Ramos (cell line): ENCODE data around the gene NKAIN2.

ENCODE experiments used
- in situ Hi-C: fragments of 300-500 bp; cut with MboI; formaldehyde crosslinking; loops from one replicate; pipeline ENCODE4 v1.14.3; 2022; ENCODE audit warnings: low sequenced_read_pairs; ENCODE audit not compliant: unreplicated experiment

The NKAIN2 gene

DNA sequence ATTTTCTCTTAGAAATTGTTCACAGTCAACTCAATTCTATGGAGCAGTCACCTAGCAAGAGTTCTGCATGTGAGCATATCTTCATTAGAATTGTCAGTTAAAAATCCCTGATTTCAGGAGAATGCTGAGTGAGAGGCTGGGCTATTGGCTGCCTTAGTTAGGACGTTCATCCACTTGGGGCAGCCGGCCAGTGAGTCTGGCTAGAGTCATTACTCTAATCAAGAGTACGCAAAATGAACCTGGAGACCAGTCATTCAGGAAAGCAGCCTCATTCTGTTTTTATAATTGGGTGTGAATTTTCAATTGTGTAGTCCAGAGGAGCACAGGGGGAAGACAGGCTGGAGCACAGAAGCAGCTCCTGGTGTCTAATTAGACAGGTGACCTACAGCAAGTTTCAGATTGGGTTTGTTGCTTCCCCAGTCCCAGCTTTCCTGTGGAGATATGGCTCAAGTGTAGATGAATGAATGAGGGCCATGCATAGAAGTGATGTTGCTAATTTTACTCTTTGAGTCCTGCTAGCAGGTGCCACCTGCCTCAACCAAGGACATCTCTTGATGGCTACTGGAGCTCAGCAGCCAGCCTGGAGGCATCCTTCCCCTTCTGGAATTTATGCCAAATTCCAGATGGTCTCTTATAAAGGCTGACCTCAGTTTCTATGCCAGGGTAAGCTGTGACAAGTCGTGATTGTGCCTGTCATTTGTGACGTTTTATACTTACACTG, 265.7 kb downstream of the NKAIN2 start:
- in situ Hi-C loops, result no loop called here

DNA sequence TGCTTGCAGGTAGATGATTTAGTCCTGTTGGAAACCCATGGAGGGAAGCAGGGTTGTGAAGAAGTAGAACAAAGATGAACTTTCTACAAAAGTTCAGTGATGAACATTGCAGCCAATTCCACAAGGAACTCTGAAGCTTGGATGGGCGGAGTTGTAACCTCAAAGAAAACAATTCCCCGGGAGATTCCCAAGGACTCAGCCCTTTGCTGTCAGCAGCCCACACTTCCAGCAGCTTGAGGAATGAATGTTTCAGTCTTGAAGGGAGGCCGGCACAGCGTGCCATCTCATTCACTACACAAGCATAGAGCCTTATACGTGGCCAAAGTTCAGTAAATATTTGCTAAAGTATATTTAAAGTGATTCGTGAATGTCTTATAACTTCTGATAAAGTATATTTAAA, 269.4 kb downstream of the NKAIN2 start:
- in situ Hi-C loops, result no loop called here

DNA sequence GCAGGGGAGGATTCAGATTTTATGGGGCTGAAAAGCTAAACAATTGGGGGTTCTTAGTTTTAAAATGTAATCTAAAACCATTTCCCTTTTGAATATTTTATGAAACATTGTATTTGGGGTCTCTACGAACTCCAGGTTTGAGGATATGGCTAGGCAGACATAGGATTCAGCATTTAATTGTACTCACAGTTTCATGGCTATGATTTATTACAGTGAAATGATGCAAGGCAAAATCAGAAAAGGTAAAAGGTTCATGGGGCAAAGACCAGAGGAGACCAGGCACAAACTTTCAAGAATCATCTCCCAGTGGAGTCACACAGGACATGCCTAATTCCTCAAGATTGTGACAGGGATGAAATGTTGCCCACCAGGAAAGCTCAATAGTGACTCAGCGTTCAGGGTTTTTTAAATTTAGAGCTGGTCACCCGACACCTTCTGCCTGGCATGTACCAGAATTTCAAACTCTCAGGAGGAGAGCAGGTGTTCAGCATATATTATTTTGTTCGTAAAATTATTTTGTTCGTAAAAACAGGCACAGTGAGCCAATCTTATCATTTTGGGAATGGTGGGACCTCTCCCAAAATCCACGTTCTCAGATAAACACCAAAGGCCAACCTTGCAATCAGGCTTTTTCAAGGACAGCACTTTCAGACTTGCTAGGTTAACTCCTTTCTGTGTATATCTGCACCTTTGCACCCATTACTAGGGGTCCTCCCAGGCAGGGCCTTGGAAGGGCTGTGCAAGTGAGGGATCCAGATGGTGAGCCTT, 270.3 kb downstream of the NKAIN2 start:
- in situ Hi-C loops, result no loop called here

DNA sequence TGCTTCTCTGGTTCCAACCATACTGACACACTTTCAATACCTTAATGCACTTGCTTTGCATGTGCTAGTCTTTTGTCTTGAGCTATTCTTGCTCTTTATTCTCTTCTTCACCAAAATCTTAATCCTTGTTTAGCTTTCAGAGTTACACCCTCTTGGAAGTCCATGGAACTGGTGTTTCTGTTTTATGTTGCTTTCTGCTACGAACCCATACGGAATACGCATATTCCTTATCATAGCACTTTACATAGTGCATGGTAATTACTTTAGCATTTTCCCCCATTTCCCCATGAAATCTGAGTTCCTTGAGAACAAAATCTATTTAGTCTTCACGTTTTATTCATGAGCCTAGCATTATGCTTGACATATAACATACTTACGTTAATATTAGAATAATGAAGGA, 270.9 kb downstream of the NKAIN2 start:
- in situ Hi-C loops, result no loop called here

DNA sequence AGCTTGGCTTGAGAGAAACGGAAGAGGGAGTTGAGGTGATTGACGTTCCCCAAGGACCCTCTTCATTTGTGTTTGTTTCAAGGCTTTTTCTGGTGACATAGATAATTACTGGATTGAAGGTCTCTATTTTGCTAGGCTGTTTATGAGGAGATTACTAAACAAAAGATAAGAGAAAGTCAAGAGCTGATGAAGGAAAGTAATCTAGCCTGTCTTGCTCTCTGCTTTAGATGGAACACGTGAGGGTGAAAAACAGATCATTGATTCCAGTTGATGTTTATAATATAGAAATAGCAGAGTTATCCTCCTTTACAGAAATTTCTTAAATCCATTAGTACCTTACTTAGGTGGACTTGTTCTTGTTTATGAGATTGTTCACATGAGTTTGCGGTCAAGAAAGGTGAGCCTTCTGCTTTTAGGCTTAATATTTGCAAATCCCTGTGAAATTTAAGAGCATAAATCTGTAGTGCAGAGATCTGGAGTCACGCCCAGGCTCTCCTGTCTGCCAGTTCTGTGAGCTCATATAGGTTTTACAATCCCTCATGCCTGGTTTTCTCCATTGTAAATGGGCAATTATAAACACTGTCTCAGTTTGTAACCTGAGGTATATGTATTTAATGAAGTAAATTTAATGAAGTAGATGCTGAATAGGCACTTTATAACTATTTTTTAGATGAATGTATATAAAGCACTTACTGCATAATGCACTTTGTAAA, 272.8 kb downstream of the NKAIN2 start:
- in situ Hi-C loops, result no loop called here

DNA sequence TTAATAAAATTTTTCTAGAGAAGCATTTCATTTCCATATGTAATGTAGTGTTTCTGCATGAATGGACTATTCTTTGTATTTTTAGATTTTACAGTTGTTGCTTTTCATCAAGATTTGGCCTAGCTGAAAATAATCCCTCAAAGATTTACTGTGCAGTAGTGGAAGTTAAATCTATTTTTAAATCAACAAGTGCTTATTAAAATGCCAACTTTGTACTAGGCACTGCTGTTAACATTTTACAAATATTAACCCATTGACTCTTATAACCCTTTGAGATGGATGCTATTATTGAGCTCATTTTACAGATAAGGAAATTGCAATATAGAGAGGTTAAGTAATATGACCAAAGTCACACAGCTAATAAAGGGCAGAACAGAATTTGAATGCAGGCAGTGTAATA, 274.5 kb downstream of the NKAIN2 start:
- in situ Hi-C loops, result no loop called here

DNA sequence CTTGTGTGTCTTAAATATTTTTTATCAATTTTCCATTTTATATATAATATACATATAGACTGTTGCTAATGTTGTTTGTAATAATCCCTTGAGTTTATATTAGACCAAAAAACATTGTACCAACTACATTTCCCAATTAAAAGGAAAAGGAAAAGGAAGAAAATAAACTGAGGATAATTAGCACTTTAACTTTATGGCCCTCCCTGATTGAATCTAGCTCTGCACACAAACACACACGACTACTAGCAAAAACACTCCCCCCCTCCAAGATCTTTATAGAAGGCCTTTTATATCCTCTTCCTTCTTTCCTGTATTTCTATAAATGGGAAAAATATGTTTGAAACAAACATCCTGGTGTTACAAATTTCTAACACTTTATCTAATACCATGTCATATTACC, 276.8 kb downstream of the NKAIN2 start:
- in situ Hi-C loops, result no loop called here

DNA sequence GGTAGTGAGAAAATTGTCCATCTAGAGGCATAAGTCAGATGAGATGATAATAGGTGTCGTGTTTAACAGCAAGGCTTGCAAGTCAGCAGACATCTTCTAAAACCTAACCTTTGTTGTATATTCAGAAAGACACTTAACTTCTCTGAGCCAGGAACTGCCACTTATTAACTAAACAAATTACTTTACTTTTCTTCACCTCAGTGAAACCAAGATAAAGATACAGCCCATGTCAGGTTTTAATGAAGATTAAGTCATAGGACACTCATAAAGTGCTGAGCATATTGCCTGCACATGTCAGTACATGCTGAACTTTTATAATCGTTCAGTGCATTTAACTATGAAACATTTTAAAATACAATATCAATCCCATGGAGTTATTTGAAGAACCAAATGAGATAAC, 286.8 kb downstream of the NKAIN2 start:
- in situ Hi-C loops, result no loop called here

DNA sequence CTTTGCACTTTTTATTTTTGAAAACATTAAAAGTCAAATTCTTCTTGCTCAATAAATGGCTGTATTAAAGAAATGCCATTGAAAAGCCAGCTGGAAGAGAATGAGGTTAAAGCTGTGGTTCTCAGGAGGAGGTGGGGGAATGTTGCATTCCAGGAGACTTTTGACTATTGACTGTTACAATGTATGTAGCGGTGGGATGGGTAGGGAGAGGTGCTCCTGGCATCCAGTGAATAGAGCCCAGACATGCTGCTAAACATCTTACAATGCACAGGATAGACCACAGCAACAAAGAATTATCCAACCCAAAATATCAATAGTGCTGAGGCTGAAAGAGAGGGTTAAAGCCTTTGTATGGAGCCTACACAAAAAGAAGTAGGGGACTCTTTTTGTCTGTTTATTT, 295.9 kb downstream of the NKAIN2 start:
- in situ Hi-C loops, result no loop called here

DNA sequence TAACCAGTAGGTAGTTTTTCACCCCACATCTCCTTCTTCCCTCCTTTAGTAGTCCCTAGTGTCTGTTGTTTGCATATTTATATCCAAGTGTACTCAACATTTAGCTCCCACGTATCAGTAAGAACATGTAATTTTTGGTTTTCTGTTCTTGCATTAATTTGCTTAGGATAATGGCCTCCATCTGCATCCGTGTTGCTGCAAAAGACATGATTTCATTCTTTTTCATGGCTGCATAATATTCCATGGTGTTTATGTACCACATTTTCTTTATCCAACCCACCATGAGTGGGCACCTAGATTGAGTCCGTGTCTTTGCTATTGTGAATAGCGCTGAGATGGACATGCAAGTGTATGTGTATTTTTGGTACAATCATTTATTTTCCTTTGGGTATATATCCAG, 306.8 kb downstream of the NKAIN2 start:
- in situ Hi-C loops, result no loop called here

DNA sequence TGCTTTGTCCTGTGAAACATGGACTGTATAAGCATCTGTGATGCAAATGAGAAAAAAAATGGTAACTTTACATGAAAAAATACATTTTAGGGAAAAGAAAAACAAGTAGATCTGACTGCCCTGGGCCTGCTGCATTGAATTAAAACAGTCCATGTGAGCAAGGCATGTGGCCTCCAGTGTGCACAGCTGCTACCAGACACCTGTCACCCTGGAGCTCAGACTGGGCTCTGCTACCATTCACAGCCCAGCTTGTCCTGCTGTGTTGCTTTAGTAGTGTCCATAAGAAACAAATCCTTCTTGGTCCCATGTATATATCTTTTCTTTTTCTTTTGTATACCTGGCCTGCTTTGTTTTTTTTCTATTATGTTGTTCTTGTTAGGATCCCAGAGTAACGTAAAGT, 315.9 kb downstream of the NKAIN2 start:
- in situ Hi-C loops, result no loop called here

DNA sequence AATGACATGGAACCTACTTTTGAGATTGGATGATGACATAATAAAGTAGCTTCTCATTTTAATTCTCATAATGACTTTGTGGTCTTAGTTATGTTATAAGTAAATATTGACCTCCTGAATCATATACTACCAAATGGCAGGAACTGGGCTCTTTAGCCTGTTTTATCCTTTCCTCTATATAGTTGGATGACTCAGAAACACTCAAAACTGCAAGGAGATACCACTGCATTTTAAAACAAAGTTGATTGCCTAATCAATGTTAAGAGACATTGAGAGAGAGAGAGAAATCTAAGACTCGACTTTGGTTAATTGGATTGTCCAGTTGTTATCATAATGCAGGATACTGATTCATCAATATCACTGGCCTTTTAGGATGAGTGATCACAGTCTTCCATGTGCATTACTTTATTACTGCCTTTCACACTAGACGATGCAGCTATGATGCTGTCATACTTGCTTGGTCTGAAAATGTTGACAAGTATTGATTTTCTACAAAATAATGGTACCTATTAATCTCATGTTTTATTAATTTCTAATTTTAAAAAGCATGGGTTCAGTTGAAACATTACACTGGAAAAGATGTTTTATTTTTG, 320.0 kb downstream of the NKAIN2 start:
- in situ Hi-C loops, result no loop called here

DNA sequence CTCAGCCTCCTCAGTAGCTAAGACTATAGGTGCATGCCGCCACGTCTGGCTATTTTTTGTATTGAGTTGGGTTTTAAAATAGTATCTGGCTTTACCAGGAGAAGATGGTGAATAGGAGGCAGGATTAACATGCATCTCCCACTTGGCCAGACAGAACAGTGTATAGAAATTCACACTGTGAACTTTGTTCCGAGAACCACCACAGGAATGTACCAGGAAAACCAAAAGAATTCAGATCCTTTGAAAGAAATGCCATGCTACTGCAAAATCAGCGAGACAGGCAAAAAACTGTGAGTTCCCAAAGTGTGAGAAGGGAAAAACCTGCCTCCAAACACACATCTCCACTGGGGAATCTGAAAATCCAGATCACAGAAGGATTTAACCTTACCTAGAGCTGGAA, 327.6 kb downstream of the NKAIN2 start:
- in situ Hi-C loops, result no loop called here

DNA sequence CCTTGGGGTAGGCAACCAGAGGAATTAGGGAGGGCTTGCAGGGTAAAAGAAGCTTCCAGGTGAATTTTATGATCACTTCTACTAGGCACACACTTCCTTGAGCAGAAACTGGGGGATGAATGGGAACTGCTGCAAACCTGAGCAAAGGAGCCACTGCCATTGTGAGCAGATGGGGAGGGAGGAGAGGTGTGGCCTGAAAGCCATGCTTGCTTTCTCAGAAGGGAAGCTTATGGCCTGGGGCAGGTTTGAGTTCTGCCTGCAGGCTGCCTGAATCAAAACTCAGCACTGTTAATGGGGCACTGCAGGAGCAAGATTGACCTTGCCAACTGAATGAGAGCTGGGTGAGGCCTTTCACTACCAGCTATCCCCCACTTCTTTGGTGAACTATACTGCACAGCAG, 328.1 kb downstream of the NKAIN2 start:
- in situ Hi-C loops, result no loop called here

DNA sequence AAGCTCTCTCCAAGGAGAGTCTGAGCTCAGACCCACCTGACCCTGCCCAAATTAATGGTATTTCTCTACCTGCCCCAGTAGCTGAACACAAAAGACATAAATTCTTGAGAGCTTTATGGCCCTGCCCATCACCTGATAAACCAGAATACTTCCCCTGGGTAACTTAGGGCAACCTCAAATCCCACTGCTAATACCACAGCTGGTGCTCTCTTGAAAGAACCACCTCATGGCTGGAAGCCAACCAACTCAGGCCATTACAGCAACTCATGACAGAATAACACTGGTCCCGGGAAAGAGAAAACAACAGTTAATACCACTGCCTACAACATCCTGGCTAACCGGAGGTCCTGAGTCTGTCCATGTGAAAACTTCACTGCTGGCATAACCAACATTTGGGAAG, 328.6 kb downstream of the NKAIN2 start:
- in situ Hi-C loops, result no loop called here

DNA sequence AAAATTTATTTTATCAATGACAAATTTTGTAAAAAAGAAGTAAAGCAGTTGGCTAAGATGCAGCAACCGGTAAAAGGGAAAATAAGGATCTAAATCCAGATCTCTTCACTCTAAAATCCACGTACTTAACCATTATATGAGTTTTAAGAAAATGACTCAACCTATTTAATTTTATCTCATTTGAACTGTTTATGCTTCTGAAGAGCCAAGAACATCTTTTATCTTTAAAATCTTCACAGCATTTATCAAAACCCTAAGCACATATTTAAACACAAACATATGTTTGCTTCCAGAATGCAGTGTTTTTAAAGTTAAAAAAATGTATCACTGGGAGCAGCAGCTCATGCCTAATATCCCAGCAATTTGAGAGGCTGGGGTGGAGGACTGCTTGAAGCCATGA, 339.2 kb downstream of the NKAIN2 start:
- in situ Hi-C loops, result no loop called here

DNA sequence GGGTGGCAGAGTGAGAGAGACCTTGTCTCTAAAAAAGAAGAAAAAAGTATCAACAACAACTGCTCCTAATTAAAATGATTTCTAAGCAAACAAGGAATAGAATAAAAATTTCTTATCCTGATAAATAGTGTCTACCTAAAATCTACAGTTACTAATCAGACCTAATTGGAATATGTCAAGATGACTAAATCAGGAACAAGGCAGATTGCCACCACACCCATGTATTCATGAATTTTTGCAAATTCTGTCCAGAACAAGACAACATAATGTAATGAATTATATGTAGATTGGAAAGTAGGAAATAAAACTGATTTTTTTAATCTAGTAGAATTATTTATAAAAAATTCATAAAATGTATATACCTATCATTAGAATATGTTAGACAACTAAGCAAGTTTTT, 339.8 kb downstream of the NKAIN2 start:
- in situ Hi-C loops, result no loop called here

DNA sequence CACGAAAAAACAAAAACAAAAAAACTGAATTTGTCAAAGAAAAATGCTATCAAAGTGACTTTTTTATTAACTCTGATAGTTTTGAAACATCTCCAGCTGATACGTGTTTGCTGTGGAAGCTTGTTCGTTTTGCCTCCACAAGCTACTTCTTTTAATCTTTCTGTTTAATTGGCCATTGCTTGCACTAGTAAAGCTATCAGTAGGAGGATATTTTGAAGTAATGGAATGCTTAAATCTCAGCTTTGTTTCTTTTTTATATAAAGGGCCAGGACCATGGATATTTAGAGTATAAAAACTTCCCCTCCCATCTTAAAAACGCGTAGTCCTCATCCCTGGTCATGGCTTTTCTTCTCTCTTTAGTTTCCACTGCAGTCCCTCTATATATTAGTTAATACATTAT, 344.0 kb downstream of the NKAIN2 start:
- in situ Hi-C loops, result no loop called here

DNA sequence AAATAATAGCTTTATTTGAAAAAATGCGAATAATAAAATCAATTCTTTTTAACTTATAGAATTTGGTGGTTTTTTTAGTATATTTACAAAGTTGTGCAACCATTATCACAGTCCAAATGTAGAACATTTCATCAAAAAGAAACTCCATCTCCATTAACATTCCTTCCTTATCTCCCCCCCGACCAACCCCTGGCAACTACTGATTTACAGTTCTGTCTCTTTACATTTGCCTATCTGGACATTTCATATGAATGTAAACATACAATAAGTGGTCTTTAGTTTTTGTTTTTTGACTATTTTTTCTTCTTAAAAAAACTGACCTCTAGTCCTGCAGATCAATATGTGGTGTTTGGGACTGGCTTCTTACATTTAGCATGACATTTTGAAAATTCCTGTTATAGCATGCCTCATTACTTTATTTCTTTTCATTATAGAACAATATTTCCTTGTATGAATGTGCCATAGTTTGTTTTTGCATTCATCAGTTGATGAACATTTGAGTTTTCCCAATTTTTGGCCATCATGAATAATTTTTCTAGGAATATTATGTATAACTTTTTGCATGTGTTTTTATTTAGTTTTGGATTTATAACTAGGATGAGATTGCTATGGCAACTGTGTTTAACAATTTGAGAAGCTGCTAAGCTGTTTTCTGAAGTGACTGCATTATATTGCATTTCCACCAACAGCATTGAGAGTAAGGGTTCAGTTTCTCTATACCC, 344.7 kb downstream of the NKAIN2 start:
- in situ Hi-C loops, result no loop called here

DNA sequence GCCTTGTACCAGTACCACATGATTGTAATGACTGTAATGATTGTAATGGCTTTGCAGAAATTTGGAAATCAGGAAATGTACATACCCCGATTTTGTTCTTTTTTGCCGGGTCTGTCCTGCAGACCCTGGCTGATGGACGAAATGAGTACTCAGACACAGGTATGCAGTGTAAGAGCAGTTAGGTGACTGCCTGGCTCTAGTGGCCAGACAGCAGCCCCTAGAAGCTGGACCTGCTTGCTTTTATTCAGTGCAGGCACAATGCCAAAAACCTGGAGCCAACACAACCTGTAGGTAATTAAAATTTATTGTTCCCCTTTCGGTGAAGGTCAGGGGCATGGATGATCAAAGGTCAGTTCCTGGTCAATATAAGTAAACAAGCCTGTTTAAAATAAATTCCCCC, 346.0 kb downstream of the NKAIN2 start:
- in situ Hi-C loops, result no loop called here
